Daoy (cell line): ENCODE results near the gene ASAP2. TPM values are rescaled to one million over a fixed set of nuclear protein-coding genes. Genes with fewer than 3 reads are reported as not detected.
"Not testable (repeated sequence)": the region's sequence is repeated elsewhere in the genome, so short reads cannot be mapped to it uniquely, and the experiment has no call there.

ENCODE experiments used
- DNase-seq: peaks from one replicate; pipeline ENCODE4 v3.0.0-alpha.2; 2015; ENCODE audit warnings: low read depth
- total RNA-seq: library from RNA; depleted of rRNA; stranded (reverse); fragments of >200 nt; shearing (Covaris generic); gene quantifications from 2 replicates; pipeline ENCODE4 v1.2.3, GENCODE V29; 2014

Gene ASAP2
- total RNA-seq, 1 experiment from 2014 or later, result 22.7 TPM

DNA sequence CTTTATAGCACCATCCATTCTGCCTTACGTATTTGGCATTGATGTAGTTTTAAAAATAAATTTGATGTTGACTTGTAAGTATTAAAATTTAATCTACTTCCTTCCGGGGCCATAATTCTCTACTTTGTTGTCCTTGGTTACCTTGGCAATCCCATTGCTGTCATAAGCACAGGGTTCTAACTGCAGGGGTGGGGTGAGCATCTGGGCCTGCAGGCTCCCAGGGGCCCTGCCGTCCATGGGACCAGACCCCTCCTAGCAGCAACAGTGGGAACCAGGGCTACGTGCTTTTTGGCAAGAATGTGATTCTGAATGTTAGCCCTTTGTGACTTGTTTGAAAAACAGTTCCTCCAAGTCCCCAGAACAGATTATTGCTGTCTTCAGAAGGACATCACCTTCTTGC, 4.9 kb downstream of the ASAP2 start:
- no peak for DNase-seq

DNA sequence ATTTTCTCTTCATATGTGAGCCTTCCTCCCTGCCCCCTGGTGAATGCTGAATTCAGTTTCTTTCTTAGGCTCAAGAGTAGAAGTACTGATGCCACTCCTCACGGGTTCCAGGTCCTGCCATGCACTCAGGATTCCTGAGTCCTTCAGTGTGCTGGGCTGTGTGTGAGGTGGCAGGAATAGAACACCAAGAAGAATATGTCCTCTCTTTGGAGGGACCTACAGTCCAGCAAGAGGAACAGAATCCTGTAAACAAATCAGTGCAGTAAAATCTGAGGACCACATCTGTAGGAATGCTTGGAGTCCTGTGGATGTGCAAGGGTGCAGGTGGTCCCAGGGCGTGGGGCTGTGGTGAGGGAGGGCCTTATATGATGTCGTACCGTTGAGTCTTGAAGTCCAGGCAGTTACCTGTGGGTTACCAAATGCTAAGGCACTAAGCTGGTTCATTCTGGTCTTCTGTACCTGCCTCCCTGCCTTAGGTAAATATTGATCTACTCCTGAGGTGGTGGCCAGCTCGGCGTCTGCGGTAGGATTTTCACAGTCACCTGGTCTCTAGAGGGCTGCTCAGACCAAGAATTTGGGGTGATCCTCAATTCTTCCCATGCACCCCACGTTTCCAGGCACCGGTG, 5.5 kb downstream of the ASAP2 start:
- DNase-seq, result no peak

DNA sequence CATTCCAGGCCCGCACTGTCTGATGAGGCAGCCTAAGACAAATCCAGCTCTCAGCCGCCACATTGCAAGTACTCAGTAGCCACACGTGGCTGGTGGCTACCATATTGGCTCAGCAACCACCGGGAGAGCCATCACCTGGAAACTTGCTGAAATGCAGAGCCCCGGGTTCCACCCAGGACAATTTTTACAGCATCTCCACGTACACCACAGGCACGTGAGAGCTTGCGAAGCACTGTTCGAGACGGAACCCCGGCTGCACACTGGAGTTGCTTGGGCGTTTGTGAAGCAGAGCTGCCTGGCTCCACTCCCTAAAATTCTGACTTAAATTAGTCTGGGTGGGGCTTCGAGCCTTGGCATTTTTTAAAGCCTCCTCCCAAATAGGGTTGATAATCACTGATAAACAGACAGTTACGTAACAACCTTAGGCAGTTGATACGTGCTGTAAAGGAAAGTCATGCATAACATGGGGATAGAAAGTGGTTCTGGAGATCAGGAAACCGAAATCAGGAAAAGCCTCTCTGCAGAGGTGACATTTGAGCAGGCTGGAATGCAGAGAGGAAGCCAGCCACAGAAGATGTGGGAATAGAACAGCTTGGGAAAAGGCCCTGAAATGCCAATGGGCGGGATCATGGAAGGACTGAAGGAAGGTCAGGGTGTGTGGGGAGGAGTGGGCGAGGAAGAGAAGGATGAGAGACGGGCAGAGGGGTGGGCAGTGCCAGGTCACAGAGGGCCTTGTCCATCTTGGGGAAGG, 6.2 kb downstream of the ASAP2 start:
- DNase-seq, result no peak

DNA sequence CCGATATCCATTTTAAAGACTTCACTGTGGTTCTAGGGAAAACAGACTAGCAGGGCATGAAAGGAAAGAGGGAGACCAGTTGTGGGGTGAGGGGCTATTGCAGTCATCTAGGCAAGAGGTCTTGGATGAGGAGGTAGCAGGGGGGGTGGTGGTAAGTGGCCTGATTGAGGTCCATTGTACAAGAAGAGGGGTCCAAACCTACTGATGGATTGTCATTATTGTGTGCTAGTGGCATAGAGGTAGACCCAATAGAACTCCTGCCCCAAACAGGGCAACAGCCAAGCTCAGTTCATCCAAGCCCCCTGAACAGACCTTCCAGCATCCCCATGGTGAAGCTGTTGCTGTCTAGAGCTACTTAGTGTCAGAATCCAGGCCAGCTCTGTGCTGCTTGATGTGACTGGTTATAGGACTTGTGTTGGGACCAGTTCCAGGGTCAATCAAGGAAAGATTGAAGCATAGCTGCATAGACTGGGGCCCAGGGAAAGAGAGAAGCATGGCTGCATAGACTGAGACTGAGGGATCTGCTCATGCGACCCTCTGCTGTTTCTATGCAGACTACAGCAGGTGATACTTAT, 7.0 kb downstream of the ASAP2 start:
- DNase-seq, result no peak

DNA sequence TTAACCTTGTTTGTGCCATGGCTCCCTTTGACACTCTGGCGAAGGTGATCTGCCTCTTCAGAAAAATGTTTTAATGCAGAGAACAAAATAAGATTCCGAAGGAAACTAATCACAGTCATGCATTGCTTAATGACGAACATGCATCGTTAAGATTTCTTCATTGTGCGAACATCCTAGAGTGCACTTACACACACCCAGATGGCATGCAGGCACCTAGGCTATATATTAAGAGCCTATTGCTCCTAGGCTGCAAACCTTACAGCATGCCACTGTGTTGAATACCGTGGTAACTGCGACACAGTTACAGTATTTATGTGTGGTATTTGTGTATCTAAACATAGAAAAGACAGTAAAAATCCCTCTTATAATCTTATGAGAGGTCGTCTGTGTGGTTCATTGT, 8.3 kb downstream of the ASAP2 start:
- DNase-seq, result no peak

DNA sequence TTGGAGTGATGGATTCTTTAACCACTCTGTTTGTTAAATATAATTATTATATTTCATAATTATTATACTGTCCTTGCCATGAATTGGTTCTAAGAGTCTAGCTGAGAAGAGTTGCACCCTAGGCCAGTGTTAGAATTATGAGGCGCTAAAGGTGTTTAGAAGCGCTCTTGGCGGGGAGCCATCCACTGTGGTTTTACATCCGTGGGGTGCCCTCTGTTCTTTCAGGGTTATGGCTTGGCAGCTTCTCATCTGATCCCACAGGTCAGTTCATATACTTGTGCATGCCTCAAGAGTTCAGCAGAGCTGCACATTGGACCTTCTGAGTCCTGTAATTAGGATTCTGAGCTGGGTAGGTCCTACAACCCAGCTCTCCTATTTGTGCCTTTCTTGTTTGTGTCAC, 9.1 kb downstream of the ASAP2 start:
- DNase-seq, result no peak

DNA sequence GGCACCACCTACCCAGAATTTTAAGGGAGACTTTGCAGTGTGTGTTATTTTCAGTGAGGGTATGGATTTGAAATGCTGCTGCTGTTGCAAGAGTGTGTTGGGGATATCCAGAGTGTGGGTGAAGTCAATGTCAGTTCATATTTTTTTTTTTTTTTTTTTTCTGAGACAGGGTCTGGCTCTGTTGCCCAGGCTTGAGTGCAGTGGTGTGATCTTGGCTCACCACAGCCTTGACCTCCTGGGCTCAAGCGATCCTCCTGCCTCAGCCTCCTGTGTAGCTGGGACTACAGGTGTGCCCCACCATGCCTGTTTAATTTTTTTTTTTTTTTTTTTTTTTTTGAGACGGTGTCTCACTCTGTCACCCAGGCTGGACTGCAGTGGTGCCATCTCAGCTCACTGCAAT, 9.5 kb downstream of the ASAP2 start:
- not testable (repeated sequence) for DNase-seq

DNA sequence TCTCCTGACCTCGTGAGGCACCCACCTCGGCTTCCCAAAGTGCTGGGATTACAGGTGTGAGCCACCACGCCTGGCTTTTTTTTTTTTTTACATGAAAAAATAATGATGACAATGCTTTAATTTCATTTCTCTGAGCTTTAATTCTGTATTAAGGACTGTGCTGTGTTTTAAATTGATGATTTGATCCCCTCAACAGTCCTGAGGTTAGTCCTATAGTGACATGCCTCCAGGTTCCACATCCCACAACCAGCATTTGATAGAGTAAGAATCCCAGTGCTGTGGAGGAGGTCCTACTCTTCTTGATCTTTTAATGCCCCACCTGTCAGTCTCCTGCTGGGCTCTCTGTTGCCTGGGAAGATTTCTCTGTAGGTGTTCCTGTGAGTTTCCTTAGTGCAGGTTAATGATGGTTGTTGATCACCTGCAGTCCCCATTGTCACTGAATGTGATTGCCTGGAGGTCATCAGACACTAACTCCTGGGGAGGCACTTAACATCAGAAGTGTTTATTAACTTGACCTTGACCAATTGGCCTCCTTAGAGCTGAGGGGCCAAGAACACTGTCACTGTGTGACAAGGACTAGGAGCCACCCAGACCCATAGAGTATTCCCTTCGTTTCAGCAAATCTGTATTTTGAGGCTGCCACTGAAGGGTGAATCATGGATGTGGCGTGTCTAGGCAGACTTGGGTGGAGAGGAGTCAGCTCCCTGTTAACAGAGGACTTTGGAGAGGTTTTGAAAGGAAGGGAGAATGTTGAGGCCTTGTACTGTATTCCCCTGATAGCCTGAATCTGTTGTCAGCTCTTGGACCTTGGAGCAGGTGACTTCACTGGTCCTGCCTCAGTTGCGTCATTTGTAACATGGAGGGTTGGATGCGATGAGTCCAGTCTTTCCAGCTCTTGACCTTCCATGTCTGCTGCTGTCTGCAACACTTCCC, 11.5 kb downstream of the ASAP2 start:
- no peak for DNase-seq

DNA sequence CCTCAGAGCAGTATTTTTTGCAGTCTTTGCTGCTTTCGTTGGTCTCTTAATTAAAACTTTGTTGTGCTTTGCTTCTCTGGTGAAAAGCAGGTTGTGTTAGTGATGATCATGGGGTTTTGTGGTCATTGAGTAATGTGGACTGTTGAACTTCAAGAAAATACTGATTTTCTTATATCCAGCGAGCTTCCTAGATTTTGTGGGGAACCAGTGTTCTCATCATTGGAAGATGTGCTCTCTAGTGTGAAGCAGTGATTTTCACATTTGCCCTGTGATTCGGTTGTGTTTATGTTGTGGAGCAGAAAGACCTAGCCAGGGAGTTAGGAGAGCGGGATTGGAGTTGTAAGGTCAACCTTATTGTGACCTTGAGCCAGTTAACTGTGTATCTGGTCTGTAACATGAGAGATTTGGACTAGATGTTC, 12.4 kb downstream of the ASAP2 start:
- no peak for DNase-seq

DNA sequence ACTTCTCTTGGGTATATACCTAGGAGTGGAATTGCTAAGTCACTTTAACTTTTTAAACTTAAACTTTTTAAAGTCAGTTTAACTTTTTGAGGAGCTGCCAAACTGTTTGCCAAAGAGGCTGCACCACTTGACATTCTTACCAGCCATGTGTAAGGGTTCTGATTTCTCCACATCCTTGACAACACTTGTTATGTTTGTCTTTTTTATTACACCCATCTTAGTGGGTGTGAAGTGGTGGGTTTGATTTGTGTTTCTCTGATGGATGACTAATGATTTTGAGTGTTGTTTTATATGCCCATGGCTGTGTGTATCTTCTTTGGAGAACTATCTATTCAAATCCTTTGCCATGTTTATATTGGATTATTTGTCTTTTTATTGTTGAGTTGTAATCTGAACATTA, 13.6 kb downstream of the ASAP2 start:
- DNase-seq, result no peak

DNA sequence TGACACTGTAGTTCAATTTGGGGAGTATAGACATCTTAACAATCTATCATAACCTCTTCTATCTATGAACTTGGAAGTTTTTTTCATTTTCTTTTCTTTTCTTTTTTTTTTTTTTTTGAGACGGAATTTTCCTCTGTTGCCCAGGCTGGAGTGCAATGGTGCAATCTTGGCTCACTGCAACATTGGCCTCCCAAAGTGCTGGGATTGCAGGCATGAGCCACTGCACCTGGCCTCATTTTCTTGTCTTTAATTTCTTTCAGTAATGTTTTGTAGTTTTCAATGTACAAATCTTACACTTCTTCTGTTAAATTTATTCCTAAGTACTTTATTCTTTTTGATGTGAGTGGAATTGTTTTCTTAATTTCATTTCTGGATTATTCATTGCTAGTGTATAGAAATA, 14.6 kb downstream of the ASAP2 start:
- no peak for DNase-seq

DNA sequence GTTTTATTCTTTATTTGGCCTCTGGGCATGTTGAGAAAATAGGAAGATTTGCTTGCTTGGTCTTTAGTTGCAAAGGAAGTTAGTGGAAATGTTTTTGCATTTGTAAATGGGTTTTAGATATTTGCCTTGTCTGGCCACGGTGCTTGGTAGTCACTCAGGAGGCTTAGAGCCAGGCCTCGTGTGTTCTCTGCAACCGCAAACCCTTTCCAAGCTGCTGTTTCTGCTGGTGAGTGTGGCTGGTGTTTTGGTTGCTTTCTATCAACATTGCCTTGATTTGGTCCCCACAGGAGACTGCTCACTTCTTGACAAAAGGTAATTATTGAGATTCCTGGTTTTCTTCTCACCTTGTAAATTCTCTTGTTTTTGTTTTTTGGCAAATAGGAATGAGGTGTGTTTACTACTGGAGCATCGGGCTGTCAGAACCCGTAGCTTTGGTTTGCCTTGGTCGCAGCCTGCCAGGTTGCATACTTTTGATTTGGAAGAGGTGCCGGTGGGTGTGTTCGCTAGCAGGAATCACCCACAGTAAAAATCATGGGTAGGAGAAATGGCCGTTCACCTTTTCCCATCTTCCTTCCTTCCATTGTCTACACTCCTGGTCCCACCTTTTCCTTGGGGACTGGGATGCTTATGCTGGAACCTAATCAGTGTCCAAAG, 15.8 kb downstream of the ASAP2 start:
- no peak for DNase-seq

DNA sequence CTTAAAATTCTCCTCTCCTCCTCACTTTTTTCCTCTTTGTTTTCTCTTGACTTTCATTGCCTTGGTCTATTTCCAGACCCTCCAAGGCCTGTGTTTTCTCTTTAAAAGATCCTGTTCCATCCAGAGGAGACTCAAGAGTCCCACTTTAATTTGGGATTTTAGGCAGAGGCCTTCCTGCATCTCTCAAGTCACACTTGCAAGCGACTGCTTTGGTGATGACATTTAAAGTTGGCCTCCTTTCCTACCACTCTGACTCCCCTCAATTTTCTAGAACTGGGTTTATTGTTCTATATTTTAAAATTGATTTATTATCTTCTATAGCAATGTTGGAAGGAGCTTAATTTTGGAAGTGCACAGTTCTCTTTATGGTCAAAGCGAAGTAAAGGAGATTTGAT, 16.3 kb downstream of the ASAP2 start:
- no peak for DNase-seq

DNA sequence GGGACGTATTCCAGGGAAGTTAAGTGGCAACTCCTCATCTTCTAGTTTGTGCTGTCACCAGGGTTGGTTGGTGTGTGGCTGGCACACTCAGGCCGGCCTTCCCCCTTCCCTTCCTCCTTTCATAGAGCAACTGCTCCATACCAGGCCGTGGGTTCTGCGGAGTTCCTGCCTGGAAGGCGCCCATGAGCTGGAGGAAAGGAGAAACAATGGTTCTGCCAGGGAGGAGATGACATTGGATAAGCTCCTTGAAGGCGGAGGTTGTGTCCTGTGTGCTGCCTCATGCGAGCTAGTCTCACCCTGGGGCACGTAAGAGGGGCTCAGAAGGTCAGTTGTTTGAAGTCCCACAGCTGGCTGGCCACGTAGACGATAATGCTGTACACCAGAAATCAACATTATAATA, 19.2 kb downstream of the ASAP2 start:
- DNase-seq, result no peak

DNA sequence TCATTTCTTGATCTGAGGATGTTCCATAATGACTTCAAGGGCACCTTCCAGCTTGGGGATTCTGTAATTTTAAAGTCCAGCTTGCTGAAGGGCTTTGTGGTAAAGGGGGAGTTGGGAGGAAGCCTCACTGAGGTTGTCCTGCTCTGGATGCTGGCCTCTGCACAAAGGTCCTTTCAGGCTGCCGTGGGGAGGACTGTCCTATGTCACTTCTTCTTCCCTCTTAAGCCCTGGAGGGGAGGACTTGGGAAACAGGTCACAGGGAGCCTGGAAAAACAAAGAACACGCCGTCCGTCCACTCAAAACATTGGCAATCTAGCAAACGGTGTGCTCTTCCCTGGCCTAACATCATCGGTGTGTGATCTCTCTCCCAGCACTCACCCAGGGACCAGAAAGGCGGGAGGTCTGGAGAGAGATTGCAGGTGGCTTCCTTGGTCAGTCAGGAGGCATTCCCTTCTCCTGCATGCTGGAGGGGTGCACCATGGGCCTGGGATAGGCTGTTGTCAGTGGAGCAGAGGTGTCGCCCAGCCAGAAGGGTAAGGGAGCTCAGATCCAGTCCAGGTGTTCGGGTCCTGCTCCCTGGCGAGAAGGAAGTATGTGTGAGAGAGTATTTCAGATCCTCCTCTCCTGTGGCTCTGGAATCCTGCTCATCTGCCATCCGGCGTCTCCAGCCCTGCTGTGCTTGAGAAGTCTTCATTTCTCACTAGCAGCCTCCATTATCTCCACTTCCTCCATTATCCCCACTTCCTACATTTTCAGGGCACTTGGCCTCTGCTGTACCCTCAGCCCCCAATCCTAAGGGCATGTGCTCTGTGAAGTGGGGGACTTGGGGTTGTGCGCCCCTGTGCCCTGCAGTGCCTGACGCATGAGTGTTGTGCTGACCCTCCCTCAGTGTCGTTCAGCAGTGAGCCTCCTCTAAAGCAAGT, 20.1 kb downstream of the ASAP2 start:
- DNase-seq, result no peak

DNA sequence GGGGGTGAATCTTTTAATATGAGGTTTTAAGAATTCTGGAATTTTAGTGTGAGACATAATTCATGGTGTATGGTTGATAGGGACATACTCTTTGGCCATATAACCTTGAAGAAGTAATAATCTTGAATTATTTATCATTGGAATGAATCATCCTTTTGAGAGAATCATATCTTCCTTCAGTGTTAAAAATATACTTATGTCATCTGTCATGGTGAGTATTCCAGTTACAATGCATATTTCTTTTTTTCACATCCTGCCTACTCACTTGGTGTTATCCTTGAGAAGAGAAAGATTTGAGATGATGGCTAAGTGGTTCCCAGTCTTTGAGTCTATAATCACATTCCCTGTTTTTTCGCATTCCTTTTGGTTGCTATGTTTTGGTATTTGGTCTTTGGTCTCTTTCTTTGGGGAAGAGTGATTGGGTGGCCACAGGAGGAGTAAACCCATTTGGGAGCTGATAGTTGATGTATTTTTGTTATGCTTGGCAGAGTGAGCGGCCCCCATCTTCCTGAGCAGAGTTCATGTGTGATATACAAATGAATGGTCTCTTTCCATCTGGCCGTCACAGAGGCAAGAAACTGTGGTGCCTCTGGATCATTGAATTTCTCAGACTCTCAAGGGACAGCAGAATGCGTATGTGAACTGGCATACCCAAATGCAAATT, 21.6 kb downstream of the ASAP2 start:
- DNase-seq, result peak; percentile 66

DNA sequence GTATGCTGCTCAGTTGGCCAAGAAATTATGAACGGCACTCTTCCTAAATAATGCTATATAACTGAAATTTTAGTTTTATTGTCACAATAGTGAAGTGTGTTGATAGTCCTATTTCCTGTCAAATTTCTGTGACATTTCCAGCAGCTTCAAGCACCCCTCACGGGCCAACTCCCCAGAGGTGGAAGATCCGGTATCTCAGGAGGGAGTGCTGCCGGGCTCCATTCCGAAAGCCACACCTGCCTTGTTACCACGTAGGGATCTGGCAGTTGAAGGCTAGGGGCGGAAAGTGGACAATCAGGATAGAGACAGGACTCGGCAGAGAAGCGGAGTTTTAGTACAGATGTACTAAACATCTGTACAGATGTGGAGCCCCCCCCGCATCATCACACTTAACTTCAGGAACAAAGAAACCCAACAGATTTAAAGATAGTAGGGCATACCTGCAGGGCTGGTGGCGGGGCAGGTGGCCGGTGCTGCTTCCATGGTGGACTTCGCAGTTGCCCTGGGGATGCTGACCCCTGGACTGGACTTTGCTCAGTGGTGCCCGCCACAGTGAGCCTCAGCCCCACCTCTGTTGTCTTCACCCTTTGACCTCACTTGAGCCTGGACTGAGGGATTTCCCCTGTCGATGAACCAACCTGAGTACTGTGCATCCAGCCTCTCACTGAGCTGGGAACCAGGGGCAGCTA, 22.3 kb downstream of the ASAP2 start:
- DNase-seq, result no peak

DNA sequence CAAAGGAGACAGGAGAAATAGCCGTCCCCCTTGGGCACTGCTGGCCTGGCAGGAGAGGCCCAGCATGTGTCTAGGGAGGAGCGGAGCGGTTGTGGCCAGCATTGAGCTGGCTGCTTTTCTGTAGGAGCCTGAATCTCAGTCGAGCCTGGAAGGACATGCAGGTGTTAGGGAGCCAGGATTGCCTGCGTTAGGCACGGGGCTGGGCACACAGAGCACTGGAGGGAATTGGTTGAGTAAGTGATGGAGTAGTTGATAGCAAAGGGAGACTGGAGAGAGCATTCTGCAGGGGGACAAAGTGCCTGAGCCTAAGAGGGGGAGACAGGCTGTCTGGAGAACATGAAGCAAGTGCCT, 22.8 kb downstream of the ASAP2 start:
- DNase-seq, result no peak

DNA sequence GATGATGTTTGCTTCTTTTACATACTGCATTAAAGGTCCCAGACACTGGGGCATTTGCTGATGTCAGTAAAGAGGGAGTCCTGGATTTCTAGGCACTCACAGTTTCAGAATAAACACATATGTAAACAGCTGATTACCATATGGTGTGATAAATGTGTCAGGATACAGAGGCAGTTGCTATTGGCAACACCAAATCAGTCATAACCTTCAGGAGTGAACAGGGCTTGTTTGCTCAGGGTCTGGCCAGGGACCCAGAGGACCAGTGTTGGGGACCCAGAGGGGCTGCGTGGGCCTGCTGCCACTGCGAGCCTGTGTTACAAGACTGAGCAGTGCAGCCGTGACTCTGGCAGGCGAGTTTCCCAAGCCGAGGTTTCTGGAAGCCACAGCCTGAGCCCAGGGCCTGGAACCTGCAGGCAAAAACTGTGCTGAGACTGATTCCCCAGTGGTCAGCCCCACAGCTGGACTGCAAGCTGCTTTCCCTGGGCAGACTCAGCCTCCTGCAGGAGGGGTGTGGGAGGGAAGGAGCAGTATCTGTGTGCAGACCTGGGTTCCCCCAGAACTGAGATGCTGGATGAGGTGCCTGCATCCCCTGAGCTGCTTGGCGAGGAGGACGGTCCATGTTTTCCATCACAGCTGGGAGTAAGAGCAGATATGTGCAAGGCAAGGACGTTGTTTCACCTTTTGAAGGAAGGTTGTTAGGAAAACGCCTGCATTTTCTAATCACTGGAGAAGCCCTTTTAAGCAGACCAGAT, 23.6 kb downstream of the ASAP2 start:
- no peak for DNase-seq
